Measurements from ENCODE around the gene RCHY1.
"Not testable (repeated sequence)": the region's sequence is repeated elsewhere in the genome, so short reads cannot be mapped to it uniquely, and the experiment has no call there.

- TF ChIP-seq CTCF (IDR thresholded peaks at IDR 0.05 in 4 of 5, conservative IDR thresholded peaks at IDR 0.05 in 1 of 5); POLR2A (IDR thresholded peaks at IDR 0.05): not testable (repeated sequence)
Measured at GRCh38 chr4:75531536-75532143, 17.4 kb upstream of the RCHY1 start.
